ENCODE measurements around the gene ARHGAP22.

ARHGAP22 gene

GRCh38 chr10:48536916-48537890, 67.7 kb downstream of the ARHGAP22 start:
- no peaks in the 10 kb centered on the region for H3K9me3 ChIP-seq (replicated peaks; ENCODE audit: insufficient read depth, low read length)
- no peak overlapping the region for H3K27ac ChIP-seq (ENCODE audit: low read length)
- no peaks in the 10 kb centered on the region for H4K20me1 ChIP-seq (ENCODE audit: insufficient read depth, low read length)
- H3F3A ChIP-seq (ENCODE audit: insufficient read depth, low read length) = no peaks in the 10 kb centered on the region
- H3K36me3 ChIP-seq (replicated peaks; ENCODE audit: insufficient read depth, low read length) = no peaks in the 10 kb centered on the region
- H3K4me1 ChIP-seq (ENCODE audit: low read length) = peaks cover 12% of the 10 kb centered on the region
- H3K9ac ChIP-seq (ENCODE audit: low read length) = no peak overlapping the region
- H3K4me2 ChIP-seq (ENCODE audit: low read depth, low read length) = no peak overlapping the region
- DNase-seq = no peak
- no peaks in the 10 kb centered on the region for H3K27me3 ChIP-seq (replicated peaks; ENCODE audit: insufficient read depth, low read length)
- no peak overlapping the region for H2AFZ ChIP-seq (ENCODE audit: low read length)
- no peak for TF ChIP-seq EZH2 (optimal IDR thresholded peaks at IDR 0.05; ENCODE audit: low read depth, low read length)
- TF ChIP-seq CTCF (IDR thresholded peaks at IDR 0.05; ENCODE audit: low read length) = no peak
- no peak for TF ChIP-seq EZH2phosphoT487 (IDR thresholded peaks at IDR 0.05; ENCODE audit: low read length)
- H3K4me3 ChIP-seq (ENCODE audit: low read length) = no peak overlapping the region
- no peaks in the 10 kb centered on the region for H3K9me2 ChIP-seq (replicated peaks; ENCODE audit: insufficient read depth, low read length)
- H3K79me2 ChIP-seq (ENCODE audit: low read length) = no peaks in the 10 kb centered on the region

- no peak for DNase-seq
- Histone ChIP-seq H3K27me3 (replicated peaks; ENCODE audit: insufficient read depth, low read length) (no peaks in the 10 kb centered on the region), H3K9me3 (replicated peaks; ENCODE audit: insufficient read depth, low read length) (no peaks in the 10 kb centered on the region), H3K9ac (ENCODE audit: low read length) (no peak overlapping the region), H4K20me1 (ENCODE audit: insufficient read depth, low read length) (no peaks in the 10 kb centered on the region), H3F3A (ENCODE audit: insufficient read depth, low read length) (no peaks in the 10 kb centered on the region), H3K4me1 (ENCODE audit: low read length) (peaks cover 12% of the 10 kb centered on the region), H3K9me2 (replicated peaks; ENCODE audit: insufficient read depth, low read length) (no peaks in the 10 kb centered on the region), H3K27ac (ENCODE audit: low read length) (no peak overlapping the region), H3K4me2 (ENCODE audit: low read depth, low read length) (no peak overlapping the region), H2AFZ (ENCODE audit: low read length) (no peak overlapping the region), H3K79me2 (ENCODE audit: low read length) (no peaks in the 10 kb centered on the region), H3K4me3 (ENCODE audit: low read length) (no peak overlapping the region), H3K36me3 (replicated peaks; ENCODE audit: insufficient read depth, low read length) (no peaks in the 10 kb centered on the region)
- TF ChIP-seq EZH2 (optimal IDR thresholded peaks at IDR 0.05; ENCODE audit: low read depth, low read length) (no peak), CTCF (IDR thresholded peaks at IDR 0.05; ENCODE audit: low read length) (no peak), EZH2phosphoT487 (IDR thresholded peaks at IDR 0.05; ENCODE audit: low read length) (no peak)
Observed at GRCh38 chr10:48536156-48536500, 68.7 kb downstream of the ARHGAP22 start.

GRCh38 chr10:48535416-48536155, 69.3 kb downstream of the ARHGAP22 start:
- Histone ChIP-seq H3K79me2 (ENCODE audit: low read length) (no peaks in the 10 kb centered on the region), H3K36me3 (replicated peaks; ENCODE audit: insufficient read depth, low read length) (no peaks in the 10 kb centered on the region), H3K9me3 (replicated peaks; ENCODE audit: insufficient read depth, low read length) (no peaks in the 10 kb centered on the region), H3F3A (ENCODE audit: insufficient read depth, low read length) (no peaks in the 10 kb centered on the region), H3K27ac (ENCODE audit: low read length) (no peak overlapping the region), H3K4me3 (ENCODE audit: low read length) (no peak overlapping the region), H3K27me3 (replicated peaks; ENCODE audit: insufficient read depth, low read length) (no peaks in the 10 kb centered on the region), H3K4me2 (ENCODE audit: low read depth, low read length) (0 out of 2 replicates have a peak overlapping the region, but pooled peaks have one; percentile 11), H2AFZ (ENCODE audit: low read length) (peak overlapping the region; percentile 33), H3K9me2 (replicated peaks; ENCODE audit: insufficient read depth, low read length) (no peaks in the 10 kb centered on the region), H3K9ac (ENCODE audit: low read length) (no peak overlapping the region), H3K4me1 (ENCODE audit: low read length) (peaks cover 12% of the 10 kb centered on the region), H4K20me1 (ENCODE audit: insufficient read depth, low read length) (no peaks in the 10 kb centered on the region)
- TF ChIP-seq EZH2phosphoT487 (IDR thresholded peaks at IDR 0.05; ENCODE audit: low read length) = no peak
- peak; percentile 41 for TF ChIP-seq CTCF (IDR thresholded peaks at IDR 0.05; ENCODE audit: low read length)
- peak; percentile 66 for DNase-seq

Data from MM.1S (cell line).